ENCODE data around the gene FOXO3.

Gene FOXO3

DNA sequence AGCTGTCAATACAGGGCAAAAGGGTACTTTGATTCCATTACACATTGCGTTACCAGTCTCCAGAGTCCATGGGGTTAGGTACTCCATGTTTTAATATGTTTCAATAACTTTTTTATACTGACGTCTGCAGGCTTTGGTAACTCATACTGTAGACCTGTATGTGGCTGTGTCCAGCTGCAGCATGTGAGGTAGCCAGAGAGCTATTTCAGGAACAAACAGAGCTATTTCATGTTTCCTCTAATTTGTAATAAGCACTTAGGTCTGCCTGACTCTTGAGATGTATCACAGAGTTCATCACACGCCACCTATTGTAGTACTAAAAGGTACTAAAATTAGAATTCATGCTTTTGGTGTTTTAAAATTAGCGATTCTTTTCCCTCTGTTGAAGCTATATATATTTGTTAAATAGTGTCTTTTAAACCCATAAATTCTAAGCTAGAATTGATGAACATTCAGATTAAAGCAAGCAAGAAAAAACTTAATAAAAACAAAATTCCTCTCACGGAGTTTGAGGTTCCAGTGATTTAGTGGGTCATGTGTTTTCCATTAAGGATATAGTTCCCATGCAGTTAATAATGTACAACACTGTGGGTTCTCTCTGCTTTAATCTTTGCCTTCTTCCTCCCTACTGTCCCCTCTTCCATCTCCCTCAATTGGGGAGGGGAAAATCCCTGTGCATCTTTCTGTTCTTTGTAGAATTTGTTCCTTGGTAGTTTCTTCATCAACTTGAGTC lies 37.0 kb downstream of the FOXO3 start:
- Histone ChIP-seq H3K36me3 (ENCODE audit: control insufficient read depth, insufficient read depth, low read length) (no peaks in the 10 kb centered on the region), H3K27me3 (replicated peaks; ENCODE audit: control insufficient read depth, insufficient read depth, low read length) (no peaks in the 10 kb centered on the region), H3K4me3 (replicated peaks; ENCODE audit: low read depth, low read length) (peak overlapping the region; percentile 29)
- TF ChIP-seq, protein P1, sequence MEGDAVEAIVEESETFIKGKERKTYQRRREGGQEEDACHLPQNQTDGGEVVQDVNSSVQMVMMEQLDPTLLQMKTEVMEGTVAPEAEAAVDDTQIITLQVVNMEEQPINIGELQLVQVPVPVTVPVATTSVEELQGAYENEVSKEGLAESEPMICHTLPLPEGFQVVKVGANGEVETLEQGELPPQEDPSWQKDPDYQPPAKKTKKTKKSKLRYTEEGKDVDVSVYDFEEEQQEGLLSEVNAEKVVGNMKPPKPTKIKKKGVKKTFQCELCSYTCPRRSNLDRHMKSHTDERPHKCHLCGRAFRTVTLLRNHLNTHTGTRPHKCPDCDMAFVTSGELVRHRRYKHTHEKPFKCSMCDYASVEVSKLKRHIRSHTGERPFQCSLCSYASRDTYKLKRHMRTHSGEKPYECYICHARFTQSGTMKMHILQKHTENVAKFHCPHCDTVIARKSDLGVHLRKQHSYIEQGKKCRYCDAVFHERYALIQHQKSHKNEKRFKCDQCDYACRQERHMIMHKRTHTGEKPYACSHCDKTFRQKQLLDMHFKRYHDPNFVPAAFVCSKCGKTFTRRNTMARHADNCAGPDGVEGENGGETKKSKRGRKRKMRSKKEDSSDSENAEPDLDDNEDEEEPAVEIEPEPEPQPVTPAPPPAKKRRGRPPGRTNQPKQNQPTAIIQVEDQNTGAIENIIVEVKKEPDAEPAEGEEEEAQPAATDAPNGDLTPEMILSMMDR (IDR thresholded peaks at IDR 0.05; ENCODE audit: insufficient read depth, low read length, poor library complexity, severe bottlenecking) = no peak
- peak; percentile 48 for DNase-seq (ENCODE audit: extremely low read depth, insufficient read length)

DNA sequence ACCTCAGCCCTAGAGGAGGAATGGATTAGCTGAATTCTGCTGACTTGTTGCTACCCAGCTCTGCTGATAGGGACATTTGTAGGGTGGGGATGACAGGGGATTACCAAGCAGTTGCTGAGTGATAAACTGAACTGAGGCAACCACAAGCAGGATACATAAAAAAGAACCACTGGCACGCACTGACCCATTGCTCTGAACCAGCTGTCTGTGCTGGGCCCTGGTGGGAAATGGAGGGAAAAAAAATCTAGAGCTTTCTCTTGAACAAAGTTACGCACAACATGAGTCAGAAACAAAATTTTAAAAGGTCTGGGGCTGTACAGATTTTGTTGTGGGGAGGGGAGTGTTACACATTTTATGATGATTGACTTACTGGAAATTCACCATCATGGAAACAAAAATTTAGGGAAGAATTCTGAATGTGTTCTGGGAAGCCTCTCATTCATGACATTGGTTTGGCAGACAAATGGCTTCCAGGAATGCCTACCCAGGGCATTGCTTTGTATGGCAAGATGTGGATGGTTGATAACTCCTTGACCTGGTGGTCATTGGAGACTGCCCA lies 37.7 kb downstream of the FOXO3 start:
- TF ChIP-seq, protein P1 (IDR thresholded peaks at IDR 0.05; ENCODE audit: insufficient read depth, low read length, poor library complexity, severe bottlenecking) = no peak
- H3K4me3 ChIP-seq (replicated peaks; ENCODE audit: low read depth, low read length) = peak overlapping the region; percentile 29; the same call in 1 of the 2 replicates
- peak; percentile 52 for DNase-seq (ENCODE audit: extremely low read depth, insufficient read length)
- no peaks in the 10 kb centered on the region for H3K36me3 ChIP-seq (ENCODE audit: control insufficient read depth, insufficient read depth, low read length)
- H3K27me3 ChIP-seq (replicated peaks; ENCODE audit: control insufficient read depth, insufficient read depth, low read length) = no peaks in the 10 kb centered on the region

DNA sequence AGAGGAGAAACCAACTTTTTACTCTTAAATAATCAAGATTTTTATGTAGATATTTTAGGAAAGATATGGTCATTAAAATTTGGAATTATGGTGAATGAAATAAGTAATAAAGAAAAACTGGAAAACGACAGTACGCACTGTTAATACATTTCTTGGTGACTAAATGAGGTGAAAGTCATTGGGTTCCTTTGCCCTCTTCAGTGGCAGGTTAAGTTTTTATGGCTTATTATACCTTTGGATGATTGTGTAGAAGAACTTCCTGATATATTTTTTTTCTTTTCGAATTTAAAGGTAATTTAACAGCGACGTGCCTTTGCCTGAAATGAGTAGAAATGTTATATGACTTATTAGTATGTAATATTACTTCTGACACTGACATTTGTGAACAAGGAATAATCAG lies 43.4 kb downstream of the FOXO3 start:
- Histone ChIP-seq H3K36me3 (ENCODE audit: control insufficient read depth, insufficient read depth, low read length) (no peaks in the 10 kb centered on the region), H3K4me3 (replicated peaks; ENCODE audit: low read depth, low read length) (no peak overlapping the region), H3K27me3 (replicated peaks; ENCODE audit: control insufficient read depth, insufficient read depth, low read length) (no peaks in the 10 kb centered on the region)
- TF ChIP-seq, protein P1 (IDR thresholded peaks at IDR 0.05; ENCODE audit: insufficient read depth, low read length, poor library complexity, severe bottlenecking) = no peak
- DNase-seq (ENCODE audit: extremely low read depth, insufficient read length) = no peak

DNA sequence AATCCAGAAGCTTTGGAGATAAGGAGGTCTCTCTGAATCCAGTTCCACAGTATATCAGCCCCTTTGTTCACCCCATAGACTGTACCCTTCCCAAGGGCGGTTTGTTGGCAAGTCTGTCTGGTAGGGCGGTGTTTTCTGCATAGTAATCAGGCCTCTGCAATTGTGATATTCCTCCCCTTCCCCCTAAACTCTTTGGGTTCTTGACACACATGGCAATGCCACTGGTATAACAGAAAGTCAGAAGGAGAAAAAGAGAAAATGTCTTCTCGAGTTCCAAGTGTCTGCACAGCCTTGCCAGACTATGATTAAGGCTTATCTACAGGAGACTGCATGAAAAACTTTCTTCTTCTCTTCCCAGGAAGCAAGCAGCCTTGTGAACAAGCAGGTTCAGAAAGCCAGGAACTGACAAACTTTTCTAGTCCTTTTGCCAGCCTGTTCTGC lies 45.6 kb downstream of the FOXO3 start:
- H3K27me3 ChIP-seq (replicated peaks; ENCODE audit: control insufficient read depth, insufficient read depth, low read length) = no peaks in the 10 kb centered on the region
- TF ChIP-seq, protein P1 (IDR thresholded peaks at IDR 0.05; ENCODE audit: insufficient read depth, low read length, poor library complexity, severe bottlenecking) = no peak
- no peaks in the 10 kb centered on the region for H3K36me3 ChIP-seq (ENCODE audit: control insufficient read depth, insufficient read depth, low read length)
- H3K4me3 ChIP-seq (replicated peaks; ENCODE audit: low read depth, low read length) = no peak overlapping the region
- DNase-seq (ENCODE audit: extremely low read depth, insufficient read length) = no peak

DNA sequence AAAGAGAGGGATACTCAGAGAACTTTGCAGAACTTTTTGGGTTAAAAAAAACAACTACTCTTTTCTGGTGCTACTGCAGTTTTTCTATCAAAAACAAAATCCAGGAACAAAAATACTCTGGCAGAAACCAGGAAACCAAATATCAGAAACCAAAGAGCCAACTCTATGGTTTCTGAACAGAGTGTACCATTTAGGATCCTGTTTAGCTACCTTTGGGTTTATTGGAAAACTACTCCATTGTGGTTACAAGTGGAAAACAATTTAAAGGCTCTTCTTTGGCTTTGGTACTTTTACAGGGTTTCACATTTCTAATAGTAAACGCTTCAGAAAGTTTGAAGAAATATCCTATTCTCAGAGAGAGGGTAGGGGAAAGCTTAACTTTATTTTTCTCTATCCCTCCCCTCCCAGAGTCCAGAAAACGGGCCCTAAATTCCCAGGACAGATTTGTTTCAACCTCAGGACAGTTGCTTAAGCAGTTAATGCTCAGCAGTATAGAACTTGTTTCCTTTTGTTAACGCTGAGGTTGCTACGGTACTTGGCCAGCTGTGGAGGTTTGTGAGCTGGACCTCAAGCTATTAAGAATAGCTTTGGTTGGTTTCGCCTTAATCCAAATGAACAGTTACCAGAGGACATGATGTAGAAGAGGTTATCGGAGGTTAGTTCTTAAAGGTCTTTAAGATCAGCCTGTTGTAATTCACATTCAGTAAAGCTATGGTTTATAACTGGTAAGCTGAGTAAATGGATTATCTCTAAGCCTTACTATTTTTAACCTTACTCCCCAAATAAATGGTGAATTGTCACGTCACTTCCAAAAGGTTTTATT lies 47.9 kb downstream of the FOXO3 start:
- no peaks in the 10 kb centered on the region for H3K27me3 ChIP-seq (replicated peaks; ENCODE audit: control insufficient read depth, insufficient read depth, low read length)
- H3K36me3 ChIP-seq (ENCODE audit: control insufficient read depth, insufficient read depth, low read length) = no peaks in the 10 kb centered on the region
- TF ChIP-seq, protein P1 (IDR thresholded peaks at IDR 0.05; ENCODE audit: insufficient read depth, low read length, poor library complexity, severe bottlenecking) = no peak
- no peak for DNase-seq (ENCODE audit: extremely low read depth, insufficient read length)
- no peak overlapping the region for H3K4me3 ChIP-seq (replicated peaks; ENCODE audit: low read depth, low read length)
